Heart left ventricle (tissue), 13 donors: ENCODE measurements around the gene ADCY10.

ENCODE experiments used
- CTCF ChIP-seq, 12 donors: fragments of 200-600 bp; sonication (generic) in 4 of 12; IDR thresholded peaks; one replicate each; pipeline versions ENCODE4 v1.5.0 to v1.8.0; 2018 to 2022; ENCODE audit warnings: antibody characterized with exemption in 12 of 12, mild to moderate bottlenecking in 5 of 12
- POLR2A ChIP-seq, 2 donors: fragments of 450-650 bp; IDR thresholded peaks; one replicate each; pipeline ENCODE4 v1.6.1; 2017; ENCODE audit warnings: antibody characterized with exemption in 2 of 2, mild to moderate bottlenecking in 2 of 2, moderate library complexity in 2 of 2
- donor health status: ischemic (EF 13 %, LVEDD 7.1; RV severe dilation, severe dysfunction).
- donor health status: DM: no; HTN: yes; CAD: no.
- donor health status: DM: no; HTN: no; CAD: no.
- donor health status: ischemic (EF 25% LVEDD 6.9; RV normal size, moderate dysfunction).
- donor health status: ischemic (EF 25% LVEDD 5.7; RV mildly dilated, moderate dysfunction).
- donor health status: ischemic (EF 35%, LVEDD 5.7; RV mildly dilated, moderate dysfunction).
- donor health status: nonischemic (EF 11% LVEDD 7.7; RV severe dilation, severe dysfunction).
- donor health status: DM: yes; HTN: yes; CAD: no.
- donor health status: PGD.
- donor health status: ischemic (EF 29% LVEDD 5.4; RV normal size, mild dysfunction).
- donor health status: nonischemic (EF 23%, LVEDD 6.1; RV moderate dilation, normal function).

GRCh38 chr1:167864392-167865032 is 49.4 kb downstream of the ADCY10 start:
- TF ChIP-seq CTCF (IDR thresholded peaks at IDR 0.05) (no peak), POLR2A (IDR thresholded peaks at IDR 0.05) (no peak)
